ENCODE results near the gene PAWR.
"Not testable (repeated sequence)": the region's sequence is repeated elsewhere in the genome, so short reads cannot be mapped to it uniquely, and the experiment has no call there.

The PAWR gene

DNA sequence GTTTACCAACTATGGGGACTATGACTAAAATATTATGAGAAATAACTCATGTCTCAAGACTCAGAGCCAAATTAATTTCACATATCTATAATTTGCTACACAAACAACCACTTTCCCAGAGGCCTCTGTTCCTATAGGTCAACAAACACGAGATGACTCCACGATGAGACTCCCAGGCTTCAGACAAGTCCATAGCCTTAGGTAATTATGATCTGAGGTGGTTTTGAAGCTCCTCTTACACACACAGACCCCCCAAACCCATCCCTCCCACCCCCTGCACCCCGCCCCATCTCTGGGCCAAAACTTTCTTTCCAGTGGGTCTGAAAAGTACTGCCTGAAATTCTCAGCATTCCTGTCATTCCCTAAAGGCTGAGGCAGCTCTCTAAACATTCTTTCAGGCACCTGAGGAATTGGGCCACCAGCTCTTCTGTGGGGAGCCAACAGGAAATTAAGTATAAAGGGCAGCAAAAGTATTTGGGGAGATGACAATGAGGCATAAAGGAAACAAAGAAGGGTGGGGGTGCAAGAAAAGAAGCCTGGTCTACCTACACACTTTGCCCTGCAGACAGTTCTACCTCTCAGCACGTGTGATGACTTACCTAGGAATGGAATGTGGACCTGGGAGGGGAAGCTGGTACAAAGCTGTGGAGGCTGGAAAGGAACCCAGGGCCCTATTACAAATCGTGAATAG lies 143.6 kb downstream of the PAWR start:
- FAIRE-seq, result no peak

DNA sequence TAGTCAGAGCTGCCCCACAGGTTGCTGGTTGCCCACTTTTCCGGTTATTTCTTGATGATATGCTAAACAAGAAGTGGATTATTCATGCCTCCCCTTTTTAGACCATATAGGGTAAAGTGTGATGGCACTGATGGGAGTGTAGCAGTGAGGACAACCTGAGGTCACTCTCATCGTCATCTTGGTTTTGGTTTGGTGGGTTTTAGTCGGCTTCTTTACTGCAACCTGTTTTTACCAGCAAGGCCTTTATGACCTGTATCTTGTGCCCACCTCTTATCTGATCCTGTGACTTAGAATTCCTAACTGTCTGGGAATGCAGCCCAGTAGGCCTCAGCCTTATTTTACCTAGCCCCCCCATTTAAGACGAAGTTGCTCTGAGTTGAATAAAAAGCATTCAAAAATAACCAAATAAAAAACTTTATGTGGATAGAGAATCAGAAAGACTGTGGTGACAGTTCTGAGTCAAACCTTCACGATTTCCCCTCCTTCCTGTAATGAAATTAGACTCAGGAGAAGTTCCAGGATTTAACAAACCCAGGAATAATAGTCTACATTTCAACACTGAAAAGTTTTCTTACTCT lies 144.2 kb downstream of the PAWR start:
- no peak for FAIRE-seq

DNA sequence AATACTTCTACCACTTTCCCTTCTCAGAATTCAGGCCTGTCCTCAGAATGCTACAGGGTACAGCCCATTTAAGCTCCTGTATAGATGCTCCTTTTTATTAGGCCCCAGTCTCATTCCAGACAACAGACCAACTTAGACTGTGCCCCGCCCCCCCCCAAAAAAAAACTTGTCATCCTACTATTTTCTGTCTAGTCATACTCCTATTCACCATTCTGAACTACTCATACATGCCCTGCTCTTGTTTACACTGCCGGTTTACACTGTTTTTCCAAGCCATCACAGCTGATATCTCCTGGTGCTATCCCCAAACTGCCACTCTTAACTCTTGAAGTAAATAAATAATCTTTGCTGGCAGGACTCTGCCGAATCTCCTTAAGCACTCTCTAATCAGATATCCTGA lies 146.3 kb downstream of the PAWR start:
- FAIRE-seq, result not testable (repeated sequence)

DNA sequence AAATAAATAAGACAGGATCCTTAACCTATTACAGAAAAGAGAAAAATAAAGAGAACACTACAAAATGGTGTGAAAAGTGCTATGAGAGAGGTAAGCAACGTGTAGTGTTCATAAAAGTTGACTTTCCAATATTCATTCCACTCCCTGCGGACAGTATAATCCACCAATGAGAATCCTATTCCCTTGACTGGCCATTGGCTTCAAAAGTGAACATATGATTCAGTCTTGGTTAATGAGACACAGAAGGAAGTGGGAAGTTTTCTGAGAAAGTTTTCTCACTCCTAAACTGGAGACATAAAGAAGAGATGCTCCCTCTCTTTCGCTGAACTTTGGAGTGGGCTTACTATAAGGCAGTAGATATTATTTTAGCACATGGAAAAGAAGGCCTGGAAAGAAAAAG lies 153.1 kb downstream of the PAWR start:
- no peak for FAIRE-seq

DNA sequence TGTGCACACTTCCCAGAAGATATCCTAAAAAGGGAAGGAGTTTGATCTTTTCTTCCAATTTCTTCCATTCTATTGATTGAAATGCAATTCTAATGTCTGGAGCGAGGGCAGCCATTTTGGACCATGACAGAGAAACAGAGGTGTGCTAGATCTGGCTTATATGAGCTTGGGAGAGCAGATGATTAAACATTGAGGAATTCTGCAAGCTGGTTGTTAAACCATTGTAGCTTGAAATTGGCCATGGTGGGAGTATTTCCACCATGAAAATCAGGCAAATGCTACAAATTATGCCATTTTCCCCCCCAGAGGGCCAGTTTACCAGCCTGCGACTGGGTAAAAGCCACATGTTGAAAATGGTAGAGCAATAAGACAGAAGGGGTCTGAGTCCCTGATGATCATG lies 155.0 kb downstream of the PAWR start:
- FAIRE-seq, result no peak

Measured in TTC549 (cell line).